HG03378 (cell line): ENCODE measurements around the gene OSBPL10.
"Not testable (repeated sequence)": the region's sequence is repeated elsewhere in the genome, so short reads cannot be mapped to it uniquely, and the experiment has no call there.

Source experiments
- ATAC-seq: cut with Tn5 transposase; IDR thresholded peaks from one replicate; pipeline ENCODE4 v1.9.1; 2021; ENCODE audit warnings: mild to moderate bottlenecking, moderate library complexity; ENCODE audit not compliant: unreplicated experiment

OSBPL10 gene

GRCh38 chr3:31861826-31862225 is 119.2 kb downstream of the OSBPL10 start:
- ATAC-seq = no peak

GRCh38 chr3:31860642-31861041 is 120.4 kb downstream of the OSBPL10 start:
- not testable (repeated sequence) for ATAC-seq

GRCh38 chr3:31859245-31859644 is 121.8 kb downstream of the OSBPL10 start:
- ATAC-seq = no peak

- no peak for ATAC-seq
Observed at GRCh38 chr3:31858439-31858838, 122.6 kb downstream of the OSBPL10 start.

GRCh38 chr3:31853580-31853979 is 127.5 kb downstream of the OSBPL10 start:
- ATAC-seq = no peak

- ATAC-seq = no peak
Observed at GRCh38 chr3:31851278-31851677, 129.8 kb downstream of the OSBPL10 start.

GRCh38 chr3:31848911-31849310 is 132.2 kb downstream of the OSBPL10 start:
- ATAC-seq = no peak

GRCh38 chr3:31848163-31848818 is 132.8 kb downstream of the OSBPL10 start:
- no peak for ATAC-seq

- ATAC-seq = no peak
Observed at GRCh38 chr3:31847760-31848159, 133.3 kb downstream of the OSBPL10 start.

- no peak for ATAC-seq
Observed at GRCh38 chr3:31841515-31841914, 139.5 kb downstream of the OSBPL10 start.

GRCh38 chr3:31840252-31840651 is 140.8 kb downstream of the OSBPL10 start:
- no peak for ATAC-seq

GRCh38 chr3:31839144-31839917 is 141.7 kb downstream of the OSBPL10 start:
- ATAC-seq = no peak

GRCh38 chr3:31836131-31837075 is 144.7 kb downstream of the OSBPL10 start:
- ATAC-seq = no peak

- no peak for ATAC-seq
Observed at GRCh38 chr3:31833391-31834190, 147.5 kb downstream of the OSBPL10 start.

- no peak for ATAC-seq
Observed at GRCh38 chr3:31832551-31832950, 148.5 kb downstream of the OSBPL10 start.

- ATAC-seq = no peak
Observed at GRCh38 chr3:31831591-31831990, 149.5 kb downstream of the OSBPL10 start.

GRCh38 chr3:31829826-31830426 is 151.1 kb downstream of the OSBPL10 start:
- no peak for ATAC-seq

GRCh38 chr3:31829010-31829409 is 152.1 kb downstream of the OSBPL10 start:
- no peak for ATAC-seq

- no peak for ATAC-seq
Observed at GRCh38 chr3:31828007-31828406, 153.1 kb downstream of the OSBPL10 start.

GRCh38 chr3:31823184-31823583 is 157.9 kb downstream of the OSBPL10 start:
- ATAC-seq = no peak
